Stimulated activated effector memory CD8-positive, alpha-beta T cell treated with anti-CD3 and anti-CD28 coated beads, Interleukin-12 subunit alpha, Interleukin-12 subunit beta, amount 100 ng/mL, for 72 hours (primary cell): ENCODE data around the gene TMEM271.
"Not testable (repeated sequence)": the region's sequence is repeated elsewhere in the genome, so short reads cannot be mapped to it uniquely, and the experiment has no call there.

Source experiments
- ATAC-seq: fragments of 150-1000 bp; cut with Tn5 transposase; 2 replicates; pipeline ENCODE4 v1.10.0; 2021
- DNase-seq, 2 donors: peaks; one replicate each; pipeline ENCODE4 v3.0.0; 2021 to 2022; ENCODE audit warnings: low spot score in 2 of 2
- H3K27ac Mint-ChIP-seq: one replicate; pipeline ENCODE4 v1.8.0; 2022; ENCODE audit warnings: mild to moderate bottlenecking, mixed read lengths
- H3K36me3 Mint-ChIP-seq: one replicate; pipeline ENCODE4 v1.8.0; 2022; ENCODE audit warnings: mild to moderate bottlenecking, mixed read lengths
- H3K4me1 Mint-ChIP-seq: one replicate; pipeline ENCODE4 v1.8.0; 2022; ENCODE audit warnings: mixed read lengths
- H3K4me3 Mint-ChIP-seq: one replicate; pipeline ENCODE4 v1.8.0; 2022; ENCODE audit warnings: mild to moderate bottlenecking, mixed read lengths
- H3K9me3 Mint-ChIP-seq: one replicate; pipeline ENCODE4 v1.8.0; 2022; ENCODE audit warnings: mixed read lengths

Gene TMEM271

DNA sequence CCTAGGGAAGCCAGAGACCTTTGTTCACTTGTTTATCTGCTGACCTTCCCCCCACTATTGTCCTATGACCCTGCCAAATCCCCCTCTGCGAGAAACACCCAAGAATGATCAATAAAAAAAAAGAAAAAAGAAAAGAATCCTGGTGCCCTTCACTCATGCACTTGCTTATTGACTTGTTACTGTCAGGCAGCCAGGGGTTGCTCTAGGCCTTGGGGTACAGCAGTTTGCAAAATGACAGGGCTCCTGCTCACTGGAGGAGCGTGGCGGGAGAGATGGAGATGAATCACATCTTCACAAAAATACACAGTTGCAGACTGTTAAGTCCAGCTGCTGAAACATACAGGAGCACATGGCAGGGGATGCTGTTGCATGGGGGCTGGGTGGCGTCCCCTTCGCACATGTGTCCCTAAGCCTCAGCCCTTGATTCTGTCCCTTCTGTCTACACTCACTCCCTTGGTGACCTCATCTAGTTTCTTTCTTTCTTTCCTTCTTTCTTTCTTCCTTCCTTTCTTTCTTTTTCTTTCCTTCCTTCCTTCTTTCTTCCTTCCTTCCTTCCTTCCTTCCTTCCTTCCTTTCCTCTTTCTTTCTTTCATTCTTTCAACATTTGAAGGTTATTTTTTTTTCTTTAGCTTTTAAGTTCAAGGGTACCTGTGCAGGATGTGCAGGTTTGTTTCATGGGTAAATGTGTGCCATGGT is 16.9 kb upstream of the TMEM271 start:
- no peak overlapping the region for H3K4me3 Mint-ChIP-seq
- peaks cover 11% of the 10 kb centered on the region for H3K9me3 Mint-ChIP-seq
- H3K36me3 Mint-ChIP-seq, result no peaks in the 10 kb centered on the region
- H3K4me1 Mint-ChIP-seq, result no peaks in the 10 kb centered on the region
- DNase-seq (no peak), ATAC-seq (no peak)
- no peak overlapping the region for H3K27ac Mint-ChIP-seq

DNA sequence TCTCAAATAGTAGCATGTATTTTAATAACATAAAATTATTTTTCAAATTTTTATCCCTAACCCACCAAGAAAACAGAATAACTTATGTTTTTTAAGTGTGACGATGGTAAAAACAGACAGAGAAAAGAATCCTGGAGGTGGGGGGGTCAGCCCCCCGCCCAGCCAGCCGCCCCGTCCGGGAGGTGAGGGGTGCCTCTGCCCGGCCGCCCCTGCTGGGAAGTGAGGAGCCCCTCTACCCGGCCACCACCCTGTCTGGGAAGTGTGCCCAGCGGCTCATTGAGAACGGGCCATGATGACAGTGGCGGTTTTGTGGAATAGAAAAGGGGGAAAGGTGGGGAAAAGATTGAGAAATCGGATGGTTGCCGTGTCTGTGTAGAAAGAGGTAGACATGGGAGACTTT is 16.1 kb upstream of the TMEM271 start:
- not testable (repeated sequence) for ATAC-seq, DNase-seq, H3K27ac Mint-ChIP-seq, H3K4me1 Mint-ChIP-seq, H3K4me3 Mint-ChIP-seq, H3K36me3 Mint-ChIP-seq
- peaks cover 12% of the 10 kb centered on the region for H3K9me3 Mint-ChIP-seq

DNA sequence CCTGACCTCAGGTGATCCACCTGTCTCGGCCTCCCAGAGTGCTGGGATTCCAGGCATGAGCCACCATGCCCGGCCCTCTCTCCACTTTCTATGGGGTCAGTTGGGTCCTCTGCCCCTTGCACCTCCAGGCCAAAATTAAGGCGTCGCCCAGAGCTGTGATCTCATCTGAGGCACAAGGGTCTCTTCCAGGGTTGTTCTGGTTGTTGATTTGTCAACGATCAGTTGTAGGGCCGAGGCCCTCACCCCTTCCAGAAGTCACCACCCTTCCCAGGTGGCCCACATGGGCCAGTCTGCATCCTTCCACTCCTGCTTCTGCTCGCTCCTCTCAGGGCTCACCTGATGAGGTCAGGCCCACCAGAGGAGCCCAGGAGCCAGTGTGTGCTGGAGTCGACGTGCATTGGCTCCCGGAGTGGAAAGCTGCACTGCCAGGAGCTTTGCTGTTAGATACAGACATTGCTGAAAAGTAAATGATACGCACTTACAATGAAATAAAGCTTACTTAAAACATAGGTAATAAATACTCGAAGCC is 14.3 kb upstream of the TMEM271 start:
- Mint-ChIP-seq H3K27ac (no peak overlapping the region), H3K4me3 (no peak overlapping the region), H3K9me3 (peaks cover 17% of the 10 kb centered on the region), H3K36me3 (peaks cover 3% of the 10 kb centered on the region), H3K4me1 (no peaks in the 10 kb centered on the region)
- ATAC-seq (no peak), DNase-seq (no peak)

DNA sequence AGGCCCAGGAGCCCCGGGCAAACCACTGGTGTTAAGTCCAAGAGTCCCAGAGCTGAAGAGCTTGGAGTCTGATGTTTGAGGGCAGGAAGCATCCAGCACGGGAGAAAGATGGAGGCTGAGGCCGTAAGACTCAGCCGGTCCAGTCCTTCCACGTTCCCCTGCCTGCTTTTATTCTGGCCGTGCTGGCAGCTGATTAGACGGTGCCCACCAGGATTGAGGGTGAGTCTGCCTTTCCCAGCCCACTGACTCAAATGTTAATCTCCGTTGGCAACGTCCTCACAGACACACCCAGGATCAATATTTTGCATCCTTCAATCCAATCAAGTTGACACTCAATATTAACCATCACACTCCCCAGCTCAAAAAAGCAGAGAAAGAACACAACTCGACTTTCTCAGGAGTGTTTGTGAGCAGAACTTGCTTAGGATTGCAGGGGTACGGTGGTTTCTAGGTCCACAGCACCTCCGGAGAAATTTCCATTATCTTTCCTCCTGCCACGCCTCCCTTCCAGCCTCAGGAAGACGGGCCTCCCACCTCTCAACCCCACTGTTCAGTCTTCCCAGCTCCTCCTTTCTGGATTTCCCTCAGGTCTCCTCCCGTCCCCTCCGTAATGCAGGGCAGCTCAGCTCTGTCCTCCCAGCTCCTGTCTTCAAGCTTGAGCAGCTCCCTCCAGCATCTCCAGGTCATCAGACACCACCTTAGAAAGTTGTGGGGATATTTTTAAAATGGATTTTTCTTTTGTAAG is 13.3 kb upstream of the TMEM271 start:
- no peak overlapping the region for H3K4me3 Mint-ChIP-seq
- no peaks in the 10 kb centered on the region for H3K4me1 Mint-ChIP-seq
- ATAC-seq (no peak), DNase-seq (no peak)
- peaks cover 16% of the 10 kb centered on the region for H3K9me3 Mint-ChIP-seq
- no peak overlapping the region for H3K27ac Mint-ChIP-seq
- peaks cover 5% of the 10 kb centered on the region for H3K36me3 Mint-ChIP-seq

DNA sequence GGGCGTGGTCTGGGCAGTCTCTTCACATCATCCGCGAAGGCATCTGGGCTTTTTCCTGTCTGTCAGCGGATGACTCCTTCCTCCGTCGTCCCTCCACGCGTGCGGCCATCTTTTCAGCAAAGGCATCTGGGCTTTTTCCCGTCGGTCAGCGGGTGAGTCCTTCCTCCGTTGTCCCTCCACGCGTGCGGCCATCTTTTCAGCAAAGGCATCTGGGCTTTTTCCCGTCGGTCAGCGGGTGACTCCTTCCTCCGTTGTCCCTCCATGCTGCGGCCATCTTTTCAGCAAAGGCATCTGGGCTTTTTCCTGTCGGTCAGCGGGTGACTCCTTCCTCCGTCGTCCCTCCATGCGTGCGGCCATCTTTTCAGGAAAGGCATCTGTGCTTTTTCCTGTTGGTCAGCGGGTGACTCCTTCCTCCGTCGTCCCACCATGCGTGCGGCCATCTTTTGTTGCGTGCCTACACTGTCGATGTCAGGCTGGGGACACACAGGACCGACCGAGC is 12.3 kb upstream of the TMEM271 start:
- DNase-seq, result no peak
- Mint-ChIP-seq H3K4me1 (no peaks in the 10 kb centered on the region), H3K4me3 (no peak overlapping the region), H3K36me3 (peaks cover 5% of the 10 kb centered on the region), H3K9me3 (peaks cover 17% of the 10 kb centered on the region), H3K27ac (no peak overlapping the region)
- ATAC-seq, result no peak

DNA sequence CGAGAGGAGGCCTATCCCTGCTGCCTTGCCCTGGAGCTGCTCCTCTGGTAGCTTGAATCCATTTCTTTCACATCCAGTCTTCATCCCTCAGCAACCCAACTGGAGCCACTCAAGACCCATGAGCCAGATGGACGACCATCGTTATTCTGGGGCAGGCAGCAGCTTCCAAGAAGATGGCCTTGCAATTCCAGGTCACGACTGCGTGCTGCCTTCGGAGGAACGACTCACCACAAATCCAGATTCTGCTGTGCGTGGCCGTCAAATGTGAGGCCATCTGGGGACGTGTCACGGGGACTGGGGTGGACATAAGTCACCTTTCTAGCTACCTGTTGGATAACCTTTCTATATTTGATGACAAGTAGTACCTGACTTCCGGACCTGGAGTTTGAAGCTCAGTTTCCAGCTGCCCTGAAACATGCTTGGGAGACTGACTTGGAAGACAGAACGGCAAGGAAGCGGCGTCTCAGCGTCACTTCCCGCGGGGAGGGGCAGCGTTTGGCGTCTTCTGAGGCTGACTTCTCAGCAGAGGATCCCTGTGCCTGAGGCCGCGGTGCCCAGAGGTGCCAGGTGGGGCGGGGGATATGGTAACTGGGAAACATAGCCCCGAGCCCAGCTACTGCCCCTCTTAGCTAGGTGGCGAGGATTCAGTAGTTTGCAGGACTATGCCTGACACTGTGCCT is 11.7 kb upstream of the TMEM271 start:
- no peaks in the 10 kb centered on the region for H3K4me1 Mint-ChIP-seq
- H3K9me3 Mint-ChIP-seq, result peaks cover 13% of the 10 kb centered on the region
- H3K27ac Mint-ChIP-seq, result no peak overlapping the region
- H3K4me3 Mint-ChIP-seq, result no peak overlapping the region
- no peak for DNase-seq
- ATAC-seq, result no peak
- H3K36me3 Mint-ChIP-seq, result peaks cover 5% of the 10 kb centered on the region

DNA sequence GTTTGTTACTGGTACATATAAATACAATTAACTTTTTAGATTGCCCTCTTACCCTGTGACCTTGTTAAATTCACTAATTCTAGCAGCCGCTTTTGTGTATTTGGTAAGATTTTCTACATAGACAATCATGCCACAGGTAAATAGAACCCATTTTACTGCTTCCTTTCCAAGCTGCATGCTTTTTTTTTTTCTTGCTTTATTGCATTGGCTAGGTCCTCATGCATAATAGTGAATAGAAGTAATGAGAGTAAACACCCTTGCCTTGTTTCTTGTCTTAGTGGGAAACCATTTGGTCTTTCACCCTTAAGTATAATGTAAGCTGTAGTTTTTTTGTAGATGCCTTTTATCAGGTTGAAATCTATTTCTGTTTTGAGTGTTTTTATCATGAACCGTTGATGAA is 7.7 kb upstream of the TMEM271 start:
- no peak overlapping the region for H3K4me3 Mint-ChIP-seq
- no peak for ATAC-seq
- H3K36me3 Mint-ChIP-seq, result peaks cover 5% of the 10 kb centered on the region
- H3K27ac Mint-ChIP-seq, result no peak overlapping the region
- no peak for DNase-seq
- peaks cover 6% of the 10 kb centered on the region for H3K4me1 Mint-ChIP-seq
- H3K9me3 Mint-ChIP-seq, result peaks cover 17% of the 10 kb centered on the region

DNA sequence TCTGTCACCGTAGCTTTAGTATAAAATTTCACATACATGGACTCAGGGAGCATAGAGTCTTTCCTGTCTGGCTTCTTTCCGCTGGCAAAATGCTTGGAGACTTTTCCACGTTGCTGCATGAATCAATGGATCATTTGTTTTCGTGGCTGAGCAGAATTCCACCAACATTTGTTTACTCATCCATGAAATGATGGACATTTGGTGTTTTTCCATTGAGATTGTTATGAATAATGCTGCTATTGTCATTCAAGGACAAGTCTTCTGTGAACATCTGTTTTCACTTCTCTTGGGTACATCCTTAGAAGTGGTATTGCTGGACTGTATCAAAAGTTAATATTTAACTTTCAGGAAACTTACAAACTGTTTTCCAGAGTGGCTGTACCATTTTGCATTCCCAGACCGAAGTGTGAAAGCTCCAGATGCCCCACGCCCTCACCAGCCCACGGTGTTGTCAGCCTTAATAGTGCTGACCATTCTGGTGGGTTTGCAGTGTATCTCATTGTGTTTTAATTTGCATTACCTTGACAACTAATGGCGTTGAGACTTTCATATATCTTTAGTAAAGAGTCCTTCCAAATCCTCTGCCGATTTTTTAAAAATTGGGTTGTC is 5.8 kb upstream of the TMEM271 start:
- peaks cover 5% of the 10 kb centered on the region for H3K36me3 Mint-ChIP-seq

DNA sequence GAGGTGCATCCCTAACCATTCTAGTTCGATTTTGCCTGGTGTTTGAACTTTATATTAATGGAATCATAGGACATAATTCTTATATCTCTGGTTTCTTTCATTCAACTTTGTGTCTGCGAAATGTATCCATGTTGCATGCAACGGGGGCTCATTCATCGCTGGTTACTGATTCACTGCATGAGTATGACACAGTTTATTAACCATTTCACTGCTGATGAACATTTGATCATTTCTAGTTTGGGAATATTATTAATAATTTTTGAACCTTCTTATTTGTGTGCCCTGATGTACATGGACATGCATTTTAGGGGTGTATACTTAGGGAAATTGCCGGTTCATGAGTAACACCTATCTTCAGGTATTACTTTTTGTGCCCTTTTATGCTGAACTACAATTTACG is 5.1 kb upstream of the TMEM271 start:
- Mint-ChIP-seq H3K4me3 (no peak overlapping the region), H3K27ac (no peak overlapping the region), H3K36me3 (peaks cover 5% of the 10 kb centered on the region), H3K4me1 (peaks cover 12% of the 10 kb centered on the region), H3K9me3 (peaks cover 13% of the 10 kb centered on the region)
- ATAC-seq, result no peak
- DNase-seq, result no peak

More for the DNA sequence above, 5.8 kb upstream of the TMEM271 start:
- no peak overlapping the region for H3K4me3 Mint-ChIP-seq
- H3K27ac Mint-ChIP-seq, result no peak overlapping the region
- peaks cover 11% of the 10 kb centered on the region for H3K4me1 Mint-ChIP-seq
- no peak for ATAC-seq
- peaks cover 13% of the 10 kb centered on the region for H3K9me3 Mint-ChIP-seq
- no peak for DNase-seq

DNA sequence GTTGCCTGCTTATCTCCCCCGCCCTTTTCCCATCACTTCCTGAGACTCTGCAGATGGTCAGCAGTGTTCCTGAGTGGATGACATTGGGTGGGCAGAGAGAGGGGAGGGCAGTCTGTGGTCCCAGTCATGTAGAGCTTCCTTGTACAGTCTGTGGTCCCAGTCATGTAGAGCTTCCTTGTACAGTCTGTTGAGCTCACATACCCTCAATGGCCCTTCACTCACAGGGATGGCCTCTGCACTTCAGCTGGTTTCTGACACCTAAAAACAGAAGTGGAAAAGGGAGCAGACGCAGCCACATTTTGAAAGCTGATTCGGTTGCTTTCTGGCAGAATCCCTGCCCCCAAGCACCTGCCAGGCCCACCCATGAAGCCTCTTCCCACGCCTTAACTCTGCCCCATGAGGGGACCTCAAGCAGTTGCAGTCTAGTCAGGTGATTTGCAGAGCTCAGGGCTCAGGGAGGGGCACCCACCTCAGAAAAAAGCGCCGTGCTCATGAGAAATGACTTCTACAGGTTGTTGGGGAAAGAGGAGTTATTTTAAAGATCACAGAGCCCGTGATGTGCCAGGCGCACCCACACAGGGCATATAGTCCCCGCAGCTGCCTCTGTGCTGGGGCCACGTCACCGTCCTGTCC is 3.6 kb upstream of the TMEM271 start:
- no peaks in the 10 kb centered on the region for H3K36me3 Mint-ChIP-seq
- peaks cover 12% of the 10 kb centered on the region for H3K4me1 Mint-ChIP-seq
- no peak for DNase-seq
- H3K27ac Mint-ChIP-seq, result no peak overlapping the region
- ATAC-seq, result no peak
- H3K4me3 Mint-ChIP-seq, result no peak overlapping the region
- H3K9me3 Mint-ChIP-seq, result peaks cover 8% of the 10 kb centered on the region

DNA sequence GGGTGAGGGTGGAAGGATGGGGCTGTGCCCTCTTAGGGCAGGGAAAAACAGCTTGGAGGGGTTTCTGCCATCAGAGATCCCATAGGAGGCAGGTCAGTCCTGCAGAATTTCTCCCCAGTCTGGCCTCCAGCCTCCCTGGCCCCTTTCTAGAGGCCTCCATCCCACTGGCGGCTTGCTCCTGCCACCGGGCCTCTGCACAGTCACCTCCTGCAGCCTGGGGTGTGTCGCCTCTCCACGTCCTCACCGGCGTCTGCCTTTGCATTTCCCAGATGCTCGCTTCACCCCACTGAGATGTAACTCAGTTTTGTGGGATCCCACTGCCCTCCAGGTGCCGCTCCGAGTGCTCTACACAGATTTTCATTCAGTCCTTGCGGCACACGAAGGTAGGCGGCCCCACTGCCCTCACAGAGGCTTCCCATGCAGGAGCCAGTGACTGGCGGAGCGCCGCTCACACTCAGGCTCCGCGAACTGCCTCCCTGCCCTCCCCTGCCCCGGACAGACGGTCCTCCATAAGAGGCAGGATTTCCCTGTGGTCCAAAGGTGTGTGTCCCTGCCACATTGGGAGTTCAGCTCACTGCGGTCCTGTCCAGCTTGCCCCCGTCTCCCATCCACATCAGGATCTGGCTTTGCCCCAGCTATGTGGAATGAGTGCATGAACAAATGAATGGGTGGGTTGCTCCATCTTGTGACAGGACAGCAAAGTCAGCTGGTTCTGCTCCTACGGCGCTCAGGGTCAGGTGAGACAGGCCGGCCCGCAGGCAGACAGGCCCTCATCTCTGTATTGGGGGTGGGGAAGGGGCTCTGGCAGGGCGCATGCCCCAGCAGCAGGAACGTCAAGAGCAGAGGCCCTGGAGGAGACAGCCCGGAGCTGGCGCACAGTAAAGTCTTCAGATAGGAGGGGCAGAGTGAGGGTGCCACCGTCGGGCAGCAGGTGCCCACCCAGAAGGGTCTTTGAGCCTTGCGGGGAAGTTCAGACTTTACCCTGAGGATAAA is 2.7 kb upstream of the TMEM271 start:
- DNase-seq, result no peak
- Mint-ChIP-seq H3K9me3 (peaks cover 4% of the 10 kb centered on the region), H3K27ac (no peak overlapping the region), H3K4me1 (peaks cover 12% of the 10 kb centered on the region), H3K36me3 (no peaks in the 10 kb centered on the region), H3K4me3 (no peak overlapping the region)
- no peak for ATAC-seq

DNA sequence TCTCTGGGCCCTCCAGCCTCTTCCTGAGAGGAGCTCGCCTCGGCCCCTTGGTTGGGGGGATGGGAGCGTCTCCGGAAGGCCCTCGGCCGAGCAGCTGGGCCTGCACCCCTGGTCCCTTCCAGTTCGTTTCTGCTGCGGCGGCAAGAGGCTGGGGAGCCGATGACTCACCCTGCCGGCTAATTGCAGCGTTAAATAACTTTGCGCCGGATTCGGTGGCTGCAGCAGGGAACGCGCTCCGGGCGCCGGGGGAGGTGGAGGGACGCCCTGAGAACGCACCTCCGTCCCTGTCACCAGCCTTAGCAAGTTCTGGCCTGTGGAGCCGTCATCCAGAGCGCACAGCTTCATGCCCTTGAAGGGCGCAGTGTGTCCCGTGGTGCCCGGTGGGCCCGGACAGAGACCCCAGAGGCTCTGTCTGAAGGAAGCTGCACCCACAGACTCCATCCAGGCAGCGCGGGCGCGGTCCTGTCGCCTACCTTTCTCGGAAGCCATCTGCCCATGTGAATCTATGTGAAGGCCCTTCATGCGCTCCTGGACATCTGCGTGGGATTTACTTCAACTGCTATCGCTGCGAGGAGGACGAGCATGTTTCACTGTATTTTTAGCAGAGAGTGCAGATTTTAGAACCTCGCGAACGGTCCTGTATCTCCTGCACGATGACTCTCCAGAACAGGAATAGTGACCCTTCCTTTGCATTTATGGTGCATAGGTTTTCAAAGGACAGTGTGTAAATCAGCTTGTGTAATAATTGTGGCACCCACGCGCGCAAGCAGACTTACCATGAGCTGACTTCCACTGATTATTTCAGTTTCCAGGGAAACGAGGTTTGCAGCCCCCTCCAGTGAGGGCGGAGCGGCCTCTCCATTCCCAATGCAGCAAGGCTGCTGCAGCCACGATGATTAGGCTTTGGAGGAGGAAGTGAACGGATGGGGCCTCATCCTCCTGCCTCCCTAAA is 1.7 kb upstream of the TMEM271 start:
- H3K4me3 Mint-ChIP-seq, result peak overlapping the region; percentile 38
- no peak overlapping the region for H3K27ac Mint-ChIP-seq
- peak; percentile 20 for ATAC-seq
- H3K4me1 Mint-ChIP-seq, result peaks cover 12% of the 10 kb centered on the region
- DNase-seq, result no peak
- H3K9me3 Mint-ChIP-seq, result peaks cover 4% of the 10 kb centered on the region
- no peaks in the 10 kb centered on the region for H3K36me3 Mint-ChIP-seq

DNA sequence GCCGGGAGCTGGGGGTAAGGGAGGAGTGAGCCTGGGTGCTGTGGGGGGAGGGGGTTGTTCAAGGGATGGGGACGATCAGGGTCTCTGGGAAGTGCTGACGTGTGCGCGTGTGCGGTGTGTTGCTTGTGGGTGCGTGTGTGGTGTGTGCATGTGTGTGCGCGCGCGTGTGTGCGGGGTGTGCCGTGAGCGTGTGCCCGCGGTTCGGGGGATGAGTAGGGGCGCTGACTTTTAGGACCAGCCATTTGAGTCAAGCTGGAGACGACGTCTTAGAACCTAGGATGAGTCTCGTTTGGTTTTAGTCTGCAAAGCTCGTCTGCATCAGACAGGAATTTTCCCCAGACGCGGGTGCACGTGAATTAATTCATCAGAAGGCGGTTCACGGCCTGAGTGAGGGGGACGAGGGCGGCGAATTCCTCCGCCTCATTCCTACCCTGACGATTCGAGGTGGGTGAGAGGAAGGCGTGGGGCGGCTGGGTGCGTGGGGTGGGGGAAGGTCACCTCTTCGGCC is 950 bp upstream of the TMEM271 start:
- no peak for ATAC-seq
- H3K4me3 Mint-ChIP-seq, result peak overlapping the region; percentile 38
- H3K9me3 Mint-ChIP-seq, result no peaks in the 10 kb centered on the region
- no peak for DNase-seq
- H3K36me3 Mint-ChIP-seq, result no peaks in the 10 kb centered on the region
- peaks cover 12% of the 10 kb centered on the region for H3K4me1 Mint-ChIP-seq
- no peak overlapping the region for H3K27ac Mint-ChIP-seq
